Astrocyte of the cerebellum (primary cell): ENCODE measurements around the gene PLEKHB1.

ENCODE experiments used
- DNase-seq: peaks from one replicate; pipeline ENCODE4 v3.0.0-alpha.2; 2011; ENCODE audit warnings: low read depth
- H3K4me3 ChIP-seq: 2 replicates; pipeline ENCODE4 v1.5.1; 2011; ENCODE audit warnings: mild to moderate bottlenecking, low read depth, low read length, moderate library complexity
- in situ Hi-C: cut with HindIII; loops from 2 replicates; pipeline ENCODE4 v1.10.0; 2017; ENCODE audit warnings: low sequenced_read_pairs
- TF ChIP-seq, protein P1 (sequence below): IDR thresholded peaks from 2 replicates; pipeline ENCODE4 v1.5.1; 2012; ENCODE audit warnings: low read length, low read depth, moderate library complexity, mild to moderate bottlenecking; ENCODE audit errors: missing control alignments

The PLEKHB1 gene, protein sequence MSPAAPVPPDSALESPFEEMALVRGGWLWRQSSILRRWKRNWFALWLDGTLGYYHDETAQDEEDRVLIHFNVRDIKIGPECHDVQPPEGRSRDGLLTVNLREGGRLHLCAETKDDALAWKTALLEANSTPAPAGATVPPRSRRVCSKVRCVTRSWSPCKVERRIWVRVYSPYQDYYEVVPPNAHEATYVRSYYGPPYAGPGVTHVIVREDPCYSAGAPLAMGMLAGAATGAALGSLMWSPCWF

DNA sequence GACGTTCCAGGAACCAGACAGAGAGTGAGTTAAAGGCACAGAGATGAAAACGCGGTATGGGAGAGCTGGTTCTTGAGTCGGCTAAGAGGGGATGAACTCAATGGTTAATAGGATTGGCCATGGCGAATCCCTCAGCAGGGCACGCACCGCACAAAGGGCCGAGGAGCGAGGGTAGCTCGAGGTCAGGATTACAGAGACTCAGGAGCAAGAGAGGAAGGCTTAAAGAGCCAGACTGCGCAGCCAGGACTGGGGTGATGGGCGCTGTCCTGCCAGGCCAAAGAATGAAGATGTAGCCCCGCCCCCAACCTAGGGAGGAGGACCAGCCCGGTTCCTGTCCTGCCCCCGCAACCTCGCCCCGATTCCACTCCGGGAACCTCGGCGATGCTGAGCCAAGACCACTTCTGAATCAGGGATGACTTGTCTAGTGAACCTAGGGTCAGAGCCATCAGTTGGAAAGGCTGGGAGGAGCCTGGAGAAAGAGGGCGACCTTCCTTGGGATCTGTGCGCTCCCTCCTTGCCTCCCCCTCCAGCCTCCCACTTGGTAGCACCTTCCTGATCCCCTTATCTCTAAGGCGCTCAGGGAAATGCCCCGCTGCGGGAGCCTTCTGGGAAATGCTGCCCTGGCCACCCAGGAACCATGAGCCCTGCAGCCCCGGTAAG, at the start of gene PLEKHB1:
TSS of gene PLEKHB1 (plus strand) at position 610 of the 660 bp plus-strand sequence. CDS start at position 638, 28 bp downstream.
- H3K4me3 ChIP-seq = peak within 1 kb of the TSS; percentile 18
- no peak for DNase-seq
- TF ChIP-seq, protein P1, sequence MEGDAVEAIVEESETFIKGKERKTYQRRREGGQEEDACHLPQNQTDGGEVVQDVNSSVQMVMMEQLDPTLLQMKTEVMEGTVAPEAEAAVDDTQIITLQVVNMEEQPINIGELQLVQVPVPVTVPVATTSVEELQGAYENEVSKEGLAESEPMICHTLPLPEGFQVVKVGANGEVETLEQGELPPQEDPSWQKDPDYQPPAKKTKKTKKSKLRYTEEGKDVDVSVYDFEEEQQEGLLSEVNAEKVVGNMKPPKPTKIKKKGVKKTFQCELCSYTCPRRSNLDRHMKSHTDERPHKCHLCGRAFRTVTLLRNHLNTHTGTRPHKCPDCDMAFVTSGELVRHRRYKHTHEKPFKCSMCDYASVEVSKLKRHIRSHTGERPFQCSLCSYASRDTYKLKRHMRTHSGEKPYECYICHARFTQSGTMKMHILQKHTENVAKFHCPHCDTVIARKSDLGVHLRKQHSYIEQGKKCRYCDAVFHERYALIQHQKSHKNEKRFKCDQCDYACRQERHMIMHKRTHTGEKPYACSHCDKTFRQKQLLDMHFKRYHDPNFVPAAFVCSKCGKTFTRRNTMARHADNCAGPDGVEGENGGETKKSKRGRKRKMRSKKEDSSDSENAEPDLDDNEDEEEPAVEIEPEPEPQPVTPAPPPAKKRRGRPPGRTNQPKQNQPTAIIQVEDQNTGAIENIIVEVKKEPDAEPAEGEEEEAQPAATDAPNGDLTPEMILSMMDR = no peak
- in situ Hi-C loops = no loop called here

DNA sequence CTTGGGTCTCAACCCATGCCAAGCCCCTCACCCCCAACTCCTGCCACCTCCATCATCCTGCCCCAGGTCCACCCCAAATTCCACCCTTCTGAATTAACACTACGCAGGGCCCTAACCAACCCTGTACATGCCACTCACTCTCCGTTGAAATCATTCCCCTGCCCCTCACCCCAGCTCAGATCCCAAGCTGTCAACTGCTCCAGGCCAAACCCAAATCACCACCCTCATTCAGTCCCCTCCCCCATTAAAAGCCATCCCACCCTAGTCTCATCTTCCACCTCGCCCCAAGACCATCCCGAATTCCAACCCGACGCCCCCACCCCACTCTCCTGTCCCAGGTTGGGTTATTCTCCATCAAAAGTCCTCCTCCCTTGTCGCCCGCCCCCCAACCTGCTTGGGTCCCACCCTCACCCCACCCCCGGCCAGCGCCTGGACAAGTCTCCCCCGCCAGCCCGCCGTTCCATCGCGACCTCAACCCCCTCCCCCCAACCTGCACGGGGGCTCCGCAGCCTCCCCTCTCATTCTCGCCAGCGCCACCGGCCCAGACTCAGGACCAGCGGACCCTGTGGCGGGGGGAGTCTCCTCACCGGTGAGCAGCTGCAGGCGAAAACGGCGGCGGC, 48.9 kb upstream of the PLEKHB1 start:
- peak overlapping the region; percentile 75 for H3K4me3 ChIP-seq
- in situ Hi-C loops = no loop called here
- no peak for DNase-seq
- TF ChIP-seq, protein P1 = no peak

- in situ Hi-C loops = no loop called here
- DNase-seq = peak; percentile 96
- H3K4me3 ChIP-seq = peak within 1 kb of the TSS; percentile 75
- TF ChIP-seq, protein P1 = no peak
Measured at GRCh38 chr11:73597956-73598718, 48.2 kb upstream of the PLEKHB1 start, which contains the start of gene FAM168A. FAM168A (minus strand) TSS chr11:73598112; CDS start chr11:73468474, 129,638 bp downstream.

DNA sequence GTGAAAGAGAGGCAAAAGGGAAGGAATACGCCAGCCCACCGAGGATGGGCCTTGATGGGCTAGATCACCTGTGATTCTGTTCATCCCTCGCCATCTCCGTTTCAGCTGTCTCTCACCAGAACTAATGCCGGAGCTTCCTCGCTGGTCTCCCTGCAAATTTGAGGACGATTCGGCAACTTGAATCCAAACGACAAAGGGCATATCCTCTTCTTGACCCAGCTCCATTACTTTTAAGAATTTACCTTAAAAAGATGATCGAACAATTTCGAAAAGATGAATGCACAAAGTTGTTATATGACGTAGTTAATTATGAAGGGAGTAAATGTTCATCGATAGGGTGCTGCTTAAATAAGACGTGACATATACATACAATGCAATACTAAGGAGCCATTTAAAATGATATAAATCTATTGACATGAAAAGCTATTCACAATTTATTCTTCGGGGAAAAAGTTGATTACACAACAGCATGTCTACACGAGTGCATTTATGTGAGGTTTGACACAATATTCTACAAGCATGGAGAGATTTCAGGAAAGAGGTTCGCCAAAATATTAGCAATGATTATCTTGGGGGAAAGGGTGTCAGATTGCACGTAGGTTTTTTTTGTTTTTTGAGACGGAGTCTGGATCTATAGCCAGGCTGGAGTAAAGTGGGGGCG, 47.5 kb upstream of the PLEKHB1 start:
- TF ChIP-seq, protein P1 = no peak
- no peak for DNase-seq
- in situ Hi-C loops = no loop called here
- H3K4me3 ChIP-seq = peak overlapping the region; percentile 75

GRCh38 chr11:73612601-73613140, 33.7 kb upstream of the PLEKHB1 start:
- DNase-seq = no peak
- TF ChIP-seq, protein P1 = no peak
- H3K4me3 ChIP-seq = no peak overlapping the region
- in situ Hi-C loops = no loop called here
